Osteoblast (primary cell): Measurements from ENCODE around the gene NOX5. TPM values are rescaled to one million over a fixed set of nuclear protein-coding genes. Genes with fewer than 3 reads are reported as not detected.
A peak's percentile ranks its signal among the peaks of the same experiment; 100 is the strongest.

ENCODE experiments used
- DNase-seq: peaks from one replicate; pipeline ENCODE4 v3.0.0; 2011; ENCODE audit warnings: low spot score, mixed read lengths; ENCODE audit not compliant: insufficient read length; ENCODE audit errors: missing footprints
- H2AFZ ChIP-seq: 2 replicates; pipeline ENCODE4 v1.6.0; 2011; ENCODE audit warnings: mild to moderate bottlenecking, low read length
- H3K27ac ChIP-seq: 2 replicates; pipeline ENCODE4 v1.5.1; 2011; ENCODE audit warnings: mild to moderate bottlenecking, low read depth, low read length, moderate library complexity
- H3K27me3 ChIP-seq: 2 replicates; pipeline ENCODE4 v1.6.0; 2012; ENCODE audit warnings: mild to moderate bottlenecking, control low read depth, inconsistent platforms, low read length, moderate library complexity; ENCODE audit not compliant: insufficient read depth
- H3K36me3 ChIP-seq: 2 replicates; pipeline ENCODE4 v1.5.1; 2011; ENCODE audit warnings: mild to moderate bottlenecking, low read length, control low read depth, moderate library complexity; ENCODE audit not compliant: insufficient read depth
- H3K4me1 ChIP-seq: 2 replicates; pipeline ENCODE4 v1.5.1; 2011; ENCODE audit warnings: mild to moderate bottlenecking, low read length, control low read depth, moderate library complexity; ENCODE audit not compliant: insufficient read depth
- H3K4me2 ChIP-seq: 2 replicates; pipeline ENCODE4 v1.6.0; 2011; ENCODE audit warnings: mild to moderate bottlenecking, low read length; ENCODE audit not compliant: insufficient read depth
- H3K4me3 ChIP-seq: fragments of 200-600 bp; sonication (generic); 3 replicates; pipeline ENCODE4 v1.5.1; 2012; ENCODE audit warnings: mild to moderate bottlenecking, low read length, inconsistent platforms; ENCODE audit not compliant: insufficient read depth
- H3K79me2 ChIP-seq: 2 replicates; pipeline ENCODE4 v1.6.0; 2012; ENCODE audit warnings: mild to moderate bottlenecking, low read length, control low read depth, inconsistent platforms; ENCODE audit not compliant: insufficient read depth
- H3K9me3 ChIP-seq: 2 replicates; pipeline ENCODE4 v1.5.1; 2011; ENCODE audit warnings: low read depth, low read length, control low read depth
- H4K20me1 ChIP-seq: 2 replicates; pipeline ENCODE4 v1.6.0; 2012; ENCODE audit warnings: mild to moderate bottlenecking, low read length, control low read depth; ENCODE audit not compliant: insufficient read depth
- total RNA-seq: library from RNA; depleted of rRNA; stranded (reverse); fragments of >200 nt; gene quantifications from 2 replicates; pipeline ENCODE4 v1.2.3, GENCODE V29; 2012
- TF ChIP-seq, protein P1 (sequence below): IDR thresholded peaks from 2 replicates; pipeline ENCODE4 v1.5.1; 2011; ENCODE audit warnings: mild to moderate bottlenecking, low read depth, low read length, moderate library complexity; ENCODE audit errors: extremely low read depth

Gene NOX5
- total RNA-seq, 1 donor = 0.36 TPM

- Histone ChIP-seq H3K9me3 (no peaks in the 10 kb centered on the region), H3K36me3 (no peaks in the 10 kb centered on the region), H3K27me3 (peaks cover 13% of the 10 kb centered on the region), H2AFZ (peak overlapping the region; percentile 58), H3K4me2 (peak overlapping the region; percentile 61), H3K4me3 (no peak overlapping the region), H4K20me1 (no peaks in the 10 kb centered on the region), H3K4me1 (no peaks in the 10 kb centered on the region), H3K27ac (no peak overlapping the region), H3K79me2 (no peaks in the 10 kb centered on the region)
- no peak for DNase-seq
- TF ChIP-seq, protein P1, sequence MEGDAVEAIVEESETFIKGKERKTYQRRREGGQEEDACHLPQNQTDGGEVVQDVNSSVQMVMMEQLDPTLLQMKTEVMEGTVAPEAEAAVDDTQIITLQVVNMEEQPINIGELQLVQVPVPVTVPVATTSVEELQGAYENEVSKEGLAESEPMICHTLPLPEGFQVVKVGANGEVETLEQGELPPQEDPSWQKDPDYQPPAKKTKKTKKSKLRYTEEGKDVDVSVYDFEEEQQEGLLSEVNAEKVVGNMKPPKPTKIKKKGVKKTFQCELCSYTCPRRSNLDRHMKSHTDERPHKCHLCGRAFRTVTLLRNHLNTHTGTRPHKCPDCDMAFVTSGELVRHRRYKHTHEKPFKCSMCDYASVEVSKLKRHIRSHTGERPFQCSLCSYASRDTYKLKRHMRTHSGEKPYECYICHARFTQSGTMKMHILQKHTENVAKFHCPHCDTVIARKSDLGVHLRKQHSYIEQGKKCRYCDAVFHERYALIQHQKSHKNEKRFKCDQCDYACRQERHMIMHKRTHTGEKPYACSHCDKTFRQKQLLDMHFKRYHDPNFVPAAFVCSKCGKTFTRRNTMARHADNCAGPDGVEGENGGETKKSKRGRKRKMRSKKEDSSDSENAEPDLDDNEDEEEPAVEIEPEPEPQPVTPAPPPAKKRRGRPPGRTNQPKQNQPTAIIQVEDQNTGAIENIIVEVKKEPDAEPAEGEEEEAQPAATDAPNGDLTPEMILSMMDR = no peak
These were observed 45.1 kb downstream of the NOX5 start for GRCh38 chr15:69059557-69059943.

GRCh38 chr15:69060041-69060481 lies 45.6 kb downstream of the NOX5 start:
- H3K27me3 ChIP-seq = peaks cover 13% of the 10 kb centered on the region
- no peak overlapping the region for H3K4me2 ChIP-seq
- no peak overlapping the region for H2AFZ ChIP-seq
- H4K20me1 ChIP-seq = no peaks in the 10 kb centered on the region
- H3K9me3 ChIP-seq = no peaks in the 10 kb centered on the region
- TF ChIP-seq, protein P1 = no peak
- DNase-seq = no peak
- H3K79me2 ChIP-seq = no peaks in the 10 kb centered on the region
- no peaks in the 10 kb centered on the region for H3K36me3 ChIP-seq
- no peaks in the 10 kb centered on the region for H3K4me1 ChIP-seq
- H3K27ac ChIP-seq = no peak overlapping the region
- H3K4me3 ChIP-seq = no peak overlapping the region

GRCh38 chr15:69060744-69061143 lies 46.2 kb downstream of the NOX5 start:
- Histone ChIP-seq H3K36me3 (no peaks in the 10 kb centered on the region), H3K27me3 (peaks cover 13% of the 10 kb centered on the region), H3K4me2 (no peak overlapping the region), H3K4me1 (no peaks in the 10 kb centered on the region), H2AFZ (no peak overlapping the region), H3K4me3 (no peak overlapping the region), H3K9me3 (no peaks in the 10 kb centered on the region), H3K79me2 (no peaks in the 10 kb centered on the region), H3K27ac (no peak overlapping the region), H4K20me1 (no peaks in the 10 kb centered on the region)
- DNase-seq = no peak
- TF ChIP-seq, protein P1 = no peak

- no peak overlapping the region for H3K27ac ChIP-seq
- peaks cover 13% of the 10 kb centered on the region for H3K27me3 ChIP-seq
- H2AFZ ChIP-seq = no peak overlapping the region
- TF ChIP-seq, protein P1 = peak; percentile 15
- no peak overlapping the region for H3K4me2 ChIP-seq
- H3K36me3 ChIP-seq = no peaks in the 10 kb centered on the region
- H3K79me2 ChIP-seq = no peaks in the 10 kb centered on the region
- H3K4me1 ChIP-seq = no peaks in the 10 kb centered on the region
- no peaks in the 10 kb centered on the region for H4K20me1 ChIP-seq
- no peak overlapping the region for H3K4me3 ChIP-seq
- no peak for DNase-seq
- H3K9me3 ChIP-seq = no peaks in the 10 kb centered on the region
These were observed 46.9 kb downstream of the NOX5 start for GRCh38 chr15:69061414-69061842.
